GM19351 (cell line): ENCODE data around the gene GATA3.

Source experiments
- ATAC-seq: cut with Tn5 transposase; IDR thresholded peaks from one replicate; pipeline ENCODE4 v1.9.1; 2021; ENCODE audit warnings: mild to moderate bottlenecking, moderate library complexity; ENCODE audit not compliant: unreplicated experiment

The GATA3 gene

GRCh38 chr10:8037941-8038894, 16.3 kb upstream of the GATA3 start:
- no peak for ATAC-seq

- no peak for ATAC-seq
Observed at GRCh38 chr10:8039321-8039881, 15.1 kb upstream of the GATA3 start.

GRCh38 chr10:8040651-8041050, 13.8 kb upstream of the GATA3 start:
- no peak for ATAC-seq

- no peak for ATAC-seq
Observed at GRCh38 chr10:8041284-8041991, 13.1 kb upstream of the GATA3 start.

GRCh38 chr10:8041992-8042720, 12.3 kb upstream of the GATA3 start:
- no peak for ATAC-seq

GRCh38 chr10:8042721-8043568, 11.5 kb upstream of the GATA3 start:
- no peak for ATAC-seq

- no peak for ATAC-seq
Observed at GRCh38 chr10:8043569-8044306, 10.8 kb upstream of the GATA3 start.

GRCh38 chr10:8044331-8044907, 10.1 kb upstream of the GATA3 start:
- no peak for ATAC-seq

- ATAC-seq = no peak
Observed at GRCh38 chr10:8044908-8045725, 9.4 kb upstream of the GATA3 start.

- ATAC-seq = no peak
Observed at GRCh38 chr10:8045726-8046494, 8.6 kb upstream of the GATA3 start.

GRCh38 chr10:8047452-8048280, 6.8 kb upstream of the GATA3 start:
- ATAC-seq = no peak

- ATAC-seq = no peak
Observed at GRCh38 chr10:8048281-8049008, 6.0 kb upstream of the GATA3 start.

- no peak for ATAC-seq
Observed at GRCh38 chr10:8049045-8049864, 5.2 kb upstream of the GATA3 start.

- no peak for ATAC-seq
Observed at GRCh38 chr10:8049865-8050555, 4.5 kb upstream of the GATA3 start.
